NCI-H526 (cell line): ENCODE results near the gene CHRNA4.

Experiments
- DNase-seq, 2 experiments: peaks; one replicate each; lab custom pipeline; 2025; lab: John Stamatoyannopoulos, UW

The CHRNA4 gene

DNA sequence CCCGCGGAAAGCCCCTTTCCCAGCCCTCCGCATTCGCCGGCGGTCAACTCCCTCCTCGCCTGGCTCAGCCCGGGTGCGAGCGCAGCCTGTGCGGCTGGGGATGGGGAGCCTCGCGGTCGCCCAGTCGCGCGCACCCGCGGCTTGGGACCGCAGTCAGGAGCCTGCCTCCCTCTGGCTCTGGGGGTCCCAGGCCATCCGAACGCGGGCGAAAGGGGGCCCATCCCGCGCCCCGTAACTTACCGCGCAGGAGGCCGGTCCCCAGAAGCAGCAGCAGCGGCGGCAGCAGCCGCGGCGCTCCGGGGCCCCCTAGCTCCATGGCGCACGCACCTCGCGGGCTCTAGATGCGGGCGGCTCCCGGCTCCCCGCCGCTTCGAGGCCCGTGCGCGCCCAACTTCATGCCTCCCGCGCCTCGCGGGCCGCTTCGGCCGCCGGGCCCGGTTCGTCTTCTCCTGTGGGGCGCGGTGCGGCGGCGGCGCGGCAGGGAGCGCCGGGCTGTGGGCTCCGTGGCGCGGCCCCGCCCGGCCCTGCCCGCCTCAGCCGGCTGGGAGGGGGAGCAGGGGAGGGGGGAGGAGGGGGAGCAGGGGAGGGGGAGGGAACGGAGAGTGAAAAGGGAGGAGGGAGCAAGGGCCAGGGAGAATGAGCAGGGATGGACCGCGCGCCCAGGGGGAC is at the start of gene CHRNA4:
TSS of gene CHRNA4 (minus strand) at position 500 of the 669 bp plus-strand sequence. CDS start at position 316, 184 bp downstream.
- peak in 1 of 2 experiments; percentile 65 for DNase-seq

DNA sequence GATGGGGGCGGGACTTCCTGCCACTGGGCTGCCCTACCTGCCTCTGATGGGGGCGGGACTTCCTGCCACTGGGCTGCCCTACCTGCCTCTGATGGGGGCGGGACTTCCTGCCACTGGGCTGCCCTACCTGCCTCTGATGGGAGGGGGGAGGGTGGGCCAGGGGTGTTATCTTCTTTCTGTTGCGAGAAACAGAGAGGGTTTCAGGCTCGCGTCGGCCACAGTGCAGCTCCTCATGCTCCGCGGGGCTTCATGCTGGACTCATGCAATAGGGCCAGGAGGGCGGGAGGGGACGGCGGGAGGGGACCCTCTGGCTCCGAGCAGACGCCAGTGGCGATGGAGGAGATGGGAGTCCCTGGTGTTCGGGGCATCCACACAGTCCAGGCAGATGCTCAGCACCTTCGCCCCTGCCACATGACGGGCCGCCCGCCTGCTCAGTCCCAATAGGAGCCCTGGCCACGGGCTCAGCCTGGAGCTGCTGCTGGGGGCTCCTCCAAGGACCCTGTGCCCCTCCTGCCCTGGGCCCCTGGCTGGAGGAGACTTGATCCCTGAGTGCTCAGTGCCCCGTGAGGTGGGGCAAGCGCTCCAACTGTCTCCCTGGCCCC is 48.8 kb upstream of the CHRNA4 start:
- DNase-seq = no peak

DNA sequence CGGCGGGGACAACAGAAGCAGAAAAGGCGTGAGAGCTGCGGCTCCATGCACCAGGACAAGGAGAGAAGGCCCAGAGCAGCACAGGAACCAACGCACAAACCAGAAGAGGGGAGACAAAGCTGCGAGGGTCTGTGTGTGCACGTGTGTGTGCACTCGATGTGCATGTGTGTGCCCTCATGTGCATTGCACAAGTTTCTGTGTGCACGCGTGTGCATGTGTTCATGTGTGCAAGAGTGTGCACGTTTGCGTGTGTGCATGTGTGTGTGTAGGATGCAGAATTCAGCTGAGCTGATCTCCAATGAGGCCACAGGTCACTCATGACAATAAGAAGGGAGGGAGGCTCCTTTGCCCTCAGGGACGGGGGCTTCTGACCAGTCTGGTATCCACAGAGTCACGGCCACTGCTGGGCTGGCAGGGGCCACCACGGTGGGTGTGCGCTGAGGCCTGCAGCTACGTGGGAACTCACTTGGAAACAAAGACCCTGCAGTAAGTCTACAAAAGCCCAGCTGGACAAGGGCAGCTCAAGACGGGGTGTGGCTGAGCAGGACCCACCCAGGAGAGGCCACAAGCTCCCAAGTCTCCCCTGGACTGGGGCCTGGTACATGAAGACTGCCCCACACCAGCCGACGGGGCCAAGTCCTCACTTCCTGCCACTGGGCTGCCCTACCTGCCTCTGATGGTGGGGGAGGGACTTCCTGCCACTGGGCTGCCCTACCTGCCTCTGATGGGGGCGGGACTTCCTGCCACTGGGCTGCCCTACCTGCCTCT is 48.1 kb upstream of the CHRNA4 start:
- DNase-seq = peak in 1 of 2 experiments; percentile 39

DNA sequence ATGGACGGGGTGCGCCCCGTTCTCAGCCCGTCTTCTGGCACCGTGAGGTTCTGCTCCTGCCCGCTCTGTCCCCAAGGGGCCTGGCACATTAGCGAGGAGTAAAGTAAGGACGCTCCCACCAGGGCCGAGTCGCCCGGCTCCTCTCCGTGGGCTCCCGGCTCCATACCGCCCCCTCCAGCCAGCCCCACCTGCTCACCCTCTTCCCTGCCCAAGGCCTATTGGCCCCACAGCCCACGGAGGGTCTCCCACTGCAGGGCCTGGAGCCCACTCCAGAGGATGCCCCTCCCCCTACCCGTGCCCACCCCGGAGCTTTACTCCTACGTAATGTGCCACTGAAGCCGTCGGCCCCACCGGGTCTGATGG is 47.5 kb upstream of the CHRNA4 start:
- no peak for DNase-seq

DNA sequence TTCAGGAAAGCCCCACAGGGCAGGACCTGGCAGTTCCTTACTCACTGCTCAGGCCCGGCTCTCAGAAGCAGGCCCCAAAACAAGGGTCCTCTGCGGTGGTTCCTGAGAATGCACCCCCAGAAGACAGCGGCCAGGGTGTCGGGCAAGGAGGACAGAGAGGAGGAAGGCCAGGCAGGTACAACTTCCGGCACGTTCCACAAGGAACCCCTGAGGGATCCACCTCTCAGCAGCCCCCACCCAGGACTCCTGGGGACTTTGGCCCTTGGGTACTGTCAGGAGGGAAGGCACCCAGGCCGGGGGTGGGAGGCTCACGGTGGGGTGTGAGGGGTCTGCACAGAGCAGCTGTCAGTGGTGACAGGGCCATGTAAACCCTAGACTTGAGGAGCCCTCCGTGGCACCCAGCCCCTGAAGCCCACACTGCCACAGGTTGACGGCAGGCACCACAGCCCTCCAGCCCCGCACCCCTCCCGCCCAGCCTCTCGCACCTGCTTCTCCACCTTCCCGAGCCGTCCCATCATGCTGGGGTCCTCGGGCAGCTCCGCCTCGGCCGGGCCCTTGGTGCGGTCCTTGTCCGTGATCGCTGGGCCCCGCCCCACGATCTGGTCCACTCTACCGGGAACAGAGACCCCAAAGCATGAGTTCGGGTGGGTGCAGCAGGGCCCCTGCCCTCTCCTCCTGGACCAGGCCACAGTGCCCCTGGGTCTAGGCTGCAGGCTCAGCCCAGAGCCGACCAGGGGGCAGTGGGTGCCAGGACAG is 47.0 kb upstream of the CHRNA4 start:
- no peak for DNase-seq

DNA sequence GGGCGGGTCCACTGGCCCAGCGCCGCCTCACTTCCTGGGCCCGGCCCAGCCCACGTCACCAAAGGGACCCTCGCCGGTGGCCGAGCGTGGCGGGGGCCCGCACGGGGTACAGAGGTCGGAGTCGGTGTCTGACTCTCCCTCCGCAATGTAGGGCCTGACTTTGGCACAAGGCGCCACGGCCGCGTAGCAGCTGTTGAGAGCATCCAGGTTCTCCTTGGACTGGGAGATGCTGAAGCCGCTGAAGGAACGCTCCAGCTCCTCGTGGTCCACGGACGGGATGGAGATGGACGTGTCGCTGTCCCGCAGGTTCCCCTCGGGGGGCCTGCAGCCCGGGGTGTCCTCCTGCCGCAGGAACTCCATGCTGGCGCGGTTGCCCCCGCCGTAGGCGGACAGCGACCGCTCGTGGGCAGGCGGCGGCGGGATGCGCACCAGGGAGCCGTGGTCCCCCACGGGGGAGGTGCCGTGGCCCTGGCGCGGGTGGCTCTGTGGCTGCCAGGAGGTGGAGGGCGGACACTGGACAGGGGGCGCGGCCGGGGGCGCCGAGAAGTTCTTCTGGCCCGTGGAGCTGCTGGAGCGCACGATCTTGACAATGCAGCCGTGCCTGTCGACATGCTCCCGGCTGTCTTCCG is 45.6 kb upstream of the CHRNA4 start:
- DNase-seq = no peak

DNA sequence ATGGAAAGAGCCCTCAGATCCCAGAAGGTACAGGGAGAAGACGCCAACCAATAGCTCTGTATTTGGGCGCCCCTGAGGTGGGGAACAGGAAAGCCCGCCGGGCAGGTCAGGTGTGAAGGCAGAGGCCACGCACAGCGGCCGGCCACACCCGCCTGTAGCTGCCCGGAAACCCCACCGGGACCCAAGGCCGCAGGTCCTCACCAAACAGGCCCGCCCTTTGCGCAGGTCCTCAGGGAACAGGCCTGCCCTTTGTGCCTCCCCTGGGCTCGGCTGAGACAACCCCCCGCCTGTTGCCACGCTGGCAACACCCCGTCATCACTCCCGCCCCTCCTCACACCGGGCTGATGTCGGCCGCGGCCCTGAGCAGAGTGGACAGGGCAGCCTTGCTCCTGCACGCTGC is 44.9 kb upstream of the CHRNA4 start:
- no peak for DNase-seq

DNA sequence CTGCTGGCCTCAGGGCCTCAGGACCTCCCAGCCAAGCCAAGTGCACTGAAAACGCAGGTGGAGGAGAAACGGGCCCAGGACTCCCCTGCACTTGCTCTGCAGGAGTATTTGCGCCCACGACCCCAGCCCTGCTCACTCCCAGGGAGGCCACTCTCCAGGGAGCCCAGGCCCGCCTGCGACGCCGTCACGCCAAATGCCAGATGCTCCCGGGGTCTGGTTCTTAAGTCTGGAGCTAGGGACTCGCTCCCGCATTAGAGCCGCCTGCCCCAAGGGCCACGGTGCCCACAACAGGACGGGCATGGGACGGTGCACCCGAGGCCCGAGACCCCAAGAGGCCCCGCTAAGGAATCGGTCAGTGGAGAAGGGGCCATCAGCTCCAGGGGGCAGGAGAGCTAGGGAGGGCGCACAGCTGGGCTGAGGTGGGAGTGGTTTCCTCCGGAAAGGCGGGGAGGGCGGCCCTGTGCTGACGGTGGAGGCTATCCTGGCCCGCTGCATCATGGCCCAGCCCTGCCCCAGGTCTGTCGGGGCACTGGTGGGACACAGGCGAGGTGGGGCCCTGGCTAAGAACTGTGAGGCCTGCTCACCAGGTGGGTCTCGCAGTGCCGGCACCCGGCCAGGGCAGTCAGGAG is 44.1 kb upstream of the CHRNA4 start:
- no peak for DNase-seq

DNA sequence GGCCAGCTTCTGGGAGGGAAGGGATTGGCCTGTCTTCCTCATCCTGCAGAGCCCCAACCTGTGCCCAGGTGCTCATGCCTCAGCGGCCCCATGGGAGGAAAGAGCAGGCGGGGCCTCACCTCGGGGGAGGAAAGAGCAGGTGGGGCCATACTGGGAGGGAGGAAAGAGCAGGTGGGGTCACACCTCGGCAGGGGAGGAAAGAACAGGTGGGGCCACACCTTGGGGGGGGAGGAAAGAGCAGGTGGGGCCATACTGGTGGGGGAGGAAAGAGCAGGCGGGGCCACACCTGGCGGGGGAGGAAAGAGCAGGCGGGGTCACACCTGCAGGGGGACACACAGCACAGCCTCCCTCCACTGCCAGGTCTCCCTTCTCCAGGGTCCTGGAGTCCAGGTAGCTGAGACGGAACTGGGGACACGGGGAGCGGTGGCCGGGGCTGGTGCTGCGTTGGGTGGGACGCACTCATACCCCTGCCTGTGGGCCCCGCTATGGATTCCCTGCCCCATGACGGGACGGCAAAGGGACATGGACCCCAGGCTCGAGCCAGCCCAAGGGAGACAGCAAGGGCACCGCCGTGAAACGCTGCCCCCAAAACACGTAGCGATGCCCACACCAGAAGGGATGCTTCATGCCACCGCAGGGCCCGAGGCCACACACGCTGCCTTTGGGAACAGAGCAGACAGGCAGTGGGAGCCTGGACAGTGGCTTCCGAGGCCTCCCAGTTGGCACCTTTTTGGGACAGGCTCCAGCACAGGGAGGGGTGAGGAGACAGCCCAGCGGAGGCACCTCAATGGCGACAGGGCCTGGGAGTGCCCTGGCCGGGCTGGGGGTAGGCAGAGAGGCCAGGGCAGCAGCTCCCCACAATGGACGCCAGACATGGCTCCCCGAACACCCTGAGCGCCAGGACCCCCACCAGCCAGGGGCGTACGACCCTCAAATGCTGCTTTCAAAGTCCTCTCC is 43.3 kb upstream of the CHRNA4 start:
- DNase-seq = peak in 1 of 2 experiments; percentile 78

DNA sequence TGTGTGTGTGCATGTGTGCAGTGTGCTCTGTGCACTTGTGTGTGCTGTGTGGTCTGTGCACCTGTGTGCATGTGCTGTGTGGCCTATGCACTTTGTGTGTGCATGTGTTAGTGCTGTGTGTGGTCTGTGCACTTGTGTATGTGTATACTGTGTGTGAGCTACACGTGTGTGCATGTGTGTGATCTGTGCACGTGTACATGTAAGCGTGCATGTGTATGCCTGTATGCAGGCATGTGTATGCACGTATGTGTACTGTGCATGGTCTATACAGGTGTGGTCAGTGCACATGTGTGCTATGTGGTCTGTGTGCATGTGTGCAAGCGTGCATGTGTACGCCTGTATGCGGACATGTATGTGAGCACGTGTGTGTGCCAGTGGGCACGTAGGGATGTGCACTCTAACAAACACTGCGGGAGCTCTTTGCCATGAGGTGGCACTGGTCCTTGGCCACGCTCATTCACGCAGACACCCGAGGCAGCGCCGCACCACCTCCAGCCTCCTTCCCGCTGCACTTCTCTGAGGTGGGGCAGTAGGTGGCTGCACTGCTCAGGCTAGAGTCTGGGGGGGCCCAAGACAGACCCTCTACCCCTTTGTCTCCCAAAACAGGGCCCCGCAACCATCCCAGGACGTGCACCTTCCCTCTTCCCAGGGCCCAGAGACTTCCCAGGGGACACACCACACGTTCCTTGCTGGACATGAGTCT is 42.4 kb upstream of the CHRNA4 start:
- DNase-seq = no peak

DNA sequence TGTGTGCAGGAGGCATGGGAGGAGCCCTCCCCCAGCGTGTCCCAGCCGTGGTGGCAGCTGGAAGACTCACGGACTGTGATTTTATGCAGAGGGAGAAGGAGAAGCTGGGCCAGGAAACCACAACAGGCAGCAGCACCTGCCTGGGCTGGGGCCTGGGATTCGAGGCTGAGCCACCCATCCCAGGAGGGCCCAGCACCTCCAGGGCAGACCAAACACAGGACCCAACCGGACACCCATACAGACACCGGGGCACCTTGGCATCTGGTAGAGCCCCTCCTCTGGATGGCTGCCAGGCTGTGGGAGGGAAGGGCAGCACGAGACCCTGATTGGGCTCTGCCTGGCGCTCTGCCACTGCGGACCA is 41.7 kb upstream of the CHRNA4 start:
- no peak for DNase-seq

DNA sequence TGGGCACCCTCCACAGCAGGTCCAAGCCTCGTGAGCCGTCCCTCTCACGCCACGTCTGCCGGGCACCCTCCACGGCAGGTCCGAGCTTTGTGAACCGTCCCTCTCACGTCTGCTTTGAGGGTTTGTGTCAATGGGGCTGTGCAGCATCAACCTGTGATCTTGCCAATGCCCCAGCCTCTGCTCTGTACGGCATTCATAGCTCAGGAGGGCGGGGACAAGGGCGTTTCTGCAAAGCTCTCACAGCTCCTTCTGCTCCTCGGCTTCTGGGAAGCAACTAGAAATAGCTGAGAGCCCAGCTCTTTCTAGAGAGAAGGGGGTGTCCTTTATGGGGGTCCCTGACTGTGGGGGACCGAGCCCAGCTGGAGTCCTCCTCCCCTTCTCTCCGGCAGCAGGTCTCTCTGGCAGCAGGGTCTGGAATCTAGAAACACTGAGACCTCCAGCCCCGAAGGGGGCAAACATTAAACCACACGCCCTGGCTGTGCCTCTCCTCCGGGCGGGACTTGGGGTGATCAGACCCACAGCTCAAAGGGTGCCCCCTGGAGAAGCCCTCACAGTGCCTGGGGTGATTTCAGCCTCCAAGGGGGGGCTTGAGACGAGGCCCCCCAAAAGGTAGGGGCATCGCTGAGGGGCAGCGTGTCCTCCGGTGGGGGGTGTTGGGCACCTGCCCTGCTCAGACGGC is 41.2 kb upstream of the CHRNA4 start:
- DNase-seq = peak in 1 of 2 experiments; percentile 52

DNA sequence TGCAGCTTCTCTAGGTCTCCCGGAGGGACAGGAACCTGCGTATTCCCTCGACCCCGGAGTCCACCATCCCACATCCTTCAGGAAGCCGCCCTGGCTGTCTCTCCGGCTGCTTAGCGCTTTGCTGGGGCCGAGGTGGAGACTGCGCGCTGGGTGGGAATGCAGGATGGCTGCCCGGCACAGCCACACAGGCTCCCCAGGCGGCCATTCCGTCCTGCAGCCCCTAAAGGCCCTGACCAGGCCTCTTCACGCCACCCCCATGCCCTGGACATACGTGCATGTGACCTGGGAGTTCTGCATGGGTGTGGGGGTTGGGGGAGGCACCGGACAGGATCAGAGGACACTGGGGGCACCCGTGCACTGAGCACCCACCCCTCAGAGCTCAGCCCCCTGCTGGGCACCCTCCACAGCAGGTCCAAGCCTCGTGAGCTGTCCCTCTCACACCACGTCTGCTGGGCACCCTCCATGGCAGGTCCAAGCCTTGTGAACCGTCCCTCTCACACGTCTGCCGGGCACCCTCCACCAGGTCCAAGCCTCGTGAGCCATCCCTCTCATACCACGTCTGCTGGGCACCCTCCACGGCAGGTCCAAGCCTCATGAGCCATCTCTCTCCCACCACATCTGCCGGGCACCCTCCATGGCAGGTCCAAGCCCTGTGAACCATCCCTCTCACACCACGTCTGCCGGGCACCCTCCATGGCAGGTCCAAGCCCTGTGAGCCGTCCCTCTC is 40.4 kb upstream of the CHRNA4 start:
- no peak for DNase-seq

DNA sequence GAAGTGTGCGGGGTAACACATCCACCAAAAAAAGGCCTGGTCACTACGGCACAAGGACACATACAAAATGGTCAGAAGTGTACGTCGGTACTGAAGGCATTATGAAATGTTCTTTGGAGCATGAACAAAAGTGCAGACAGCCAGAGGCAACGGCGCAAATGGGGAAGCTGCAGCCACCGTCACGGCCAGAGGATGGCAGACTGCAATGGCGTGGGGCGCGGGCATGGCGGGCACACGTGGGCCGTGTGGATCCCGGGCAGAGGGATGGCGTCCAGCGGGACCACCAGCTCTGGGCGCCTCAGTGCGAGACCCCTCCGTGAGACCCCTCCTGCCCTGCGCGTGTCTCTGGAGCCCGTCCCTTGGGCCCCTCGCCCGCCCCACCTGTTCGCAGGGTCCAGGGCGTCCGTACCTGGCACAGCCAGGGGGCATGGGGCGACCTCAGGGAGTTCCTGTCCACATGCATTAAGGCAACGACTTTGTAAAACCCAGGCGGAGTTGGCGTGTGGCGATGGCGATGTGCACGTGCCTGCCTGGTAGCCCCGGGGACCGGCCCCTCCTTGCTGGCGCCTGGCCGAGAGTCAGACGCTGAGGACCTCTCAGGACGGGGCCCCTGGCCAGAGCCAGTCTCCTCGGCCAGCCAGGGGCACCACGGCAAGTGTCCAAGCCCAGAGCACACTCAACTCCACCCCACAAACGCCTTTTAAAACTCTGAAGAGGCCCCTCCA is 39.5 kb upstream of the CHRNA4 start:
- DNase-seq = peak in 1 of 2 experiments; percentile 47

DNA sequence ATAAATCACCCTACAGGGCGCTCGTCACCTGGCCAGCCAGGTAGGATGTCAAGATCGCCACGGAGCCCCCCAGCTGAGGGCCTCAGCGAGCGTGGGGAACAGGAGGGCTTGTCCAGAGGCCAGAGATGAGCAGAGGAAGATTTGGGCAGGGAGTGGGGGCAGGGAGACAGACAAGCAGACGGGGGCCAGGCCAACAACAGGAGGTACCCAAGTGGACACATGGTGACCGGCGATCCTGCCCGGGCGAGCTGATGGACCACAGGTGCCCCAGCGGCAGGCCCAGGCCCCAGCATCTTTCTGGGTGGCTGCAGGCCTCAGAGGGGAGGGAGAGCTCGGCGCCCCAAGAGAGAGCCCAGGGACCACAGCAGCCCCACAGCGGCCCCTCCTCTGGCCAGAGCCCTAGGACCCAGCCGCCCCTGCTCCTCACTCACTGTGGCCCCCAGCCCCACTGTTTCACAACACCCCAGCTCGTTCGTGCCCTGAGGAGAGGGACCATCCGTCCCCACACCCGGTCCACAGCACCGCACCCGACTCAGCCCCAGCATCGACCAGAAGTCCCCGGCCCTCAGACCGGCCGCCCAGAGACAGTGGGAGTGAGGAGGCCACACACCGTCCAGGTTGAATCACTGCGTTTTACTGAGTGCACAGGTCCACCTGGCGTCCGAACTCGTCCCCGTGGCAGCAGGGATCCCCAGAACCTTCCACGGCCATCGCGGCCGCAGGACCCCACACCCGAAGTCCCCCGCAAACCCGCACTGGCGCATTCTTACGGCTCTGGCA is 38.6 kb upstream of the CHRNA4 start:
- no peak for DNase-seq

DNA sequence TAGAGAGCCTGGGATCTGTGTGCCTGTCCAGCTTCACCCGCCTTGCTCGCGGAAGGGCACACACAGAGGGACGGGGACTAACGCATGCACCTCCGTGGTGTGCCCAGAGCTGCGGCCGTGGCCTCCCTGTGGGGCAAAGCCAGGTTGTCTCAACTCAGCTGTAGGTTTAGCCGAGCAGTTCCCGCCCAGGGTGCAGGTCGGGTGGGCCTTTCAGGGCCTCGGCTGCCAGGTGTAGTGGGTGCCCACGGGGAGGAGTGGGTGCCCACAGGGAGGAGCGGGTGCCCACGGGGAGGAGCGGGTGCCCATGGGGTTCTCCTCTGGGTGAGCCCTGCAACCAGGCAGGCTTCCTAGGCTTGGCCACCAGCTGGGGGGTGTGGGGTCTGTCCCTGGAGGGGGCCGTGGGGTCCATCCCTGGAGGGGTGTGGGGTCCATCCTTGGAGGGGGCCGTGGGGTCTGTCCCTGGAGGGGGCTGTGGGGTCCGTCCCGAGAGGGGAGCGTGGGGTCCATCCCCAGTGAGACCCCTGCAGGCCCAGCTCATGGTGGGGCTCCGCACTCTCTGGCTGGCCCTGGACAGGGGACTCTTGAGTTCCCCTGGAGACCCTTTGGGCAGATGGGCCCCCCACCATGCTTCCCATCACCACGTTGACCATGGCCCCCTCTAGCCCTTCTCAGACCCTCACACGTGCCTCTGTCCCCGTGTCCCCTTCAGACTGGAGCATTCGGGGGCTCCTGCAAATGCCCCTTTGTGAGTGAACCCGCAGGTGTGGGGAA is 37.8 kb upstream of the CHRNA4 start:
- DNase-seq = no peak
